Cortex of kidney (tissue), 1 donor: ENCODE data around the gene KDM4B.

Experiments used
- DNase-seq: peaks from one replicate; lab custom pipeline; 2025; lab: John Stamatoyannopoulos, UW

The KDM4B gene

DNA sequence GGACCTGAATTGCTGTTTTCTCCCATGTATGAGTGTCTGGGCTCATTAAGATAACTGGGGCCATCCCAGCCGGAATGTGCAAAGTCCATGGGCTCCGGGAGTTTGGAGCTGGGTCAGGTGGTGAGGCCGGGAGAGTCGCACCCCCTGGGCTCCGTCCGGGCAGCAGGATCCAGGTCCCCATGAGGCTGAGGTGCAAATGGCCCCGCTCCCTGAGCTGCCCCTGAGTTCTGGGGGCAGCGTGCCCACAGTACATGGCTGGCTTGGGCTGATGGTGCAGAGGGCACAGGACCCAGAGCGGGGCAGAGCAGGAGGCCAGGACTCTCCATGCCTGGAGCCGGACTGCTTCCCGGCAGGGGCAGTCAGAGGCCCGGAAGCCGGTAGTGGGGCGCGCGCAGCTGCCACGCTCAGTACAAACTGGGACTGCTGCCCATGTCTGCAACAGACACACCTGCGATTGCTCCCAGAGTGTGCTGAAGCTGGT lies 136.0 kb downstream of the KDM4B start:
- no peak for DNase-seq

DNA sequence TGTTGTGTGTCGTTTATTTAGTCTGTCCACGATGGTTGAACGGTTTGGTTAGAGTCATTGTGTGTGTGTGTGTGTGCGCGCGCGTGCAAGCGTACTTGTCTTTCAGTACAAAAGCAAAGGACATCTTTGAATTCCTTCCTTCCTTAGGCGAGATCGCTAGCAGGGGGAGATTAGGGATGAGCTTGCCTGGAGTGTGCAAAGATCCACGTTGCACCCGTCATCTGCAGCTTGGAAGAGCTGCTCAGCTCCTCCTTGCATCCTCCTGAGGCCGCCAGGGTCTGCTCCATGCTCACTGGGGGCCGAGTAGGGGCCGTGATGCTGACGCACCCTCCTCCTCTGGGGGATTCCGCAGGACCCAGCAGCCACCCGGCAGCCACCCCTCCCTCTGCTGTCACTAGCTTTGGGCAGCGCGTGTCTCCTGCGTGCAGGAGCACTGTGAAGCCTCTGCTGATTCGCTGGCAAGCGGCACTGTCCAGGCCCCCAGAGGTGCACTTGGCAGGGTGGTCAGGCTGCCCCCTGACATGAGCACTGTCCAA lies 137.3 kb downstream of the KDM4B start:
- no peak for DNase-seq

DNA sequence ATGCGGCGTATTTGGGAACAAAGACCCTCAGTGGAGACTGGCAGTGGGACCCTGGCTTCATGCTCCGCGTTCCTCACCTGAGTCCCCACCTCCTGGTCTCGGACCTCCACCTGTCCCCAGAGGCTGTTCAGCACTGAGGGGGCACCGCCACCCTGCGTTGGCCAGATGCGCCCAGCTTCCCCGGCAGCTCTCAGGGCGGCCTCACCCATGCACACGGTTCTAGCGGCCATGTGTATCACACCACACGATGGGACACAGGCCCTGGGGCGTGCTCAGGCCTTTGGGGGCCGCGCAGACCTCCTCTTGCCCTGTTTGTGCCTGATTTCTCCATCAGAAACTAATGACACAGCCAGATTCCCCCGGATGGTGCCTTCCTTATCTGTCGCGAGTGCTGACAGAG lies 138.1 kb downstream of the KDM4B start:
- DNase-seq = no peak

DNA sequence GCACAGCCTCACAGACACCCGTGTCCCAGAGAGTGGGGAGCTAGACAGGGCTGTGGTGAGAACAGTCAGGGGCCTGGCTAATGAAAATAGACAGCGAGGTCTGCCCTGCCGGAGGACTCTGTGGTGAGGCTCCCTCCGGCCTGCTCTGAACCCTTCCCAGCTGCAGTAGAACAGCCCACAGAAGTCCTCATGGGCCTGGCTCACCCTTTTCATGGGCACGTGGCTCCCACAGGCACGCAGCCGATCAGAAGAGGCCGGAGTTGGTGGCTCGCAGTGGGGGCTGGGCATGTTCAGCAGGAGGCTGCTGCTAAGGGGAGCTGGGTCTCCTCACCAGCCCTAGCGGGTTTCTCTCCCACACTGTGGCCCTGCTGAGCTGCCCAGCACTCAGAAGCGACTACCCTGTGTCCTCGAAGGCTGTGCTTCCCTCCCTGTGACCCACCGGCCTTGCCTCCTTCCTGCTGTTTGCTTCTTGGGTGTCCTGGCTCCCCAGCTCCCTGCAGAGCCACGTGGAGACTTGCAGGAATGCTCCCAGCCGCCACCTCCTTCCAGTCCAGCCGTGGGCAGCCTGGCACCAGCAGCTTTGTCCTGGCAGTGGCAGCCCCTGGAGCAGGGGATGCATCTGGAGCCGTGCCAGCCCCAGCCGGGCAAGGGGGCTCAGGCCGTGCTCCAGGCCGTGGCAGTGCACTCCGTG lies 138.7 kb downstream of the KDM4B start:
- DNase-seq = no peak

DNA sequence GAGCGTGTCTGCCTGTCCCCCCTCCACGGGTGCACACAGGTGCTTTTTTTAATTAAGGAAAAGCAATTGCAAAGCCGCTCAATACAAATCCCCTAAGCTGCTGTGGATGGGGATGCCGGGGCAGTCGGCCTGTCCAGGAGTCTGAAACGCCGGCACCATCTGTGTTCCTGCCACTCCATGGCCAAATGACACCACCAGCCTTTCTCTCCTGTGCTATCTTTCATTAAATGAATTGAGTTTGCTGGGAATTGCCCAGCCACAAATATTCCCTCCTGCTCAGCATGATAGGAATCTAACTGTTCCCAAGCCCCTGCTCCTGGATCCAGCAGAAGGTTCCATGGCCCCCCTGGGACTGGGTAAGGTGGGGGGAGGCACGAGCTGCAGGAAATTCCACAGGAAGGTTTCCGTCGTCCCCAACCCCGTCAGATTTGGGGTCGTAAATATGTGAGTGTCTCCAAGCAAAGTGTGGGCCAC lies 139.2 kb downstream of the KDM4B start:
- no peak for DNase-seq

DNA sequence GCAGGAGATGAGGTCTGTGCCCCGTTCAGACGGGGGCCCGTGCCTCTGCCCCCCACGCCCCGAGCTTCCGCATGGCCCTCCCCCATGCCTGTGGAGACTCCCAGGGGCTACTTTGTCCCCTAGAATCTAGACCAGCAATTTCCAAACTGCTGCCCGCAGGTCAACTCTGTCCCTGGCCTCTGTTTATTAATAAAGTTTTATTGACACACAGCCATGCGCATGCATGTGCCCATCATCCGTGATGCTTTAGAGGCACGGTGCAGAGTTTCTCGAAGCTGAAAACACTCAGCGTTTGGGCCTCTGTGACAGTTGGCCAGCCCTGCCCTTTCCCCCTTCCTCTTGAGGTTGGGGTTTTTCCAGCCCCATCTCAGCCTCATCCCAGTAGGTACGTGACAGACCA lies 140.0 kb downstream of the KDM4B start:
- no peak for DNase-seq

DNA sequence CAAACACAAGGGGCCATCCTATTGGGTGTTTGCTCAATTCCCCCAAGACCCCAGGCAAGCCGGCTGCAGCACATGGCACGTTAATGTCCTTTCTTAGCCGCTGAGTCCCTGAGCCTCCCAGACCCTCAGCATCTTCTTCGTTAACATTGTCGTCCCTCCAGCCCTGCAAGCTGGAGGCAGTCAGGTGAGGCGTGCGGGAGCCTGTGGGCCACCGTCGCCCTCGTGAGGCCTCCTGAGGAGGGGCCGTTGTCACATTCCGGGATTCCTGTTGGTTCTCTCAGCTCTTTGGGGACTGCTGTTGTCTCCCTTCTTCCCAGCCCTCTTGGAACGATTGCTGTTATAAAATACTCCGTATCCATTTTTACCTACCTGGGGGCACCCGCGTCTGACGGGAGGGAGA lies 140.6 kb downstream of the KDM4B start:
- DNase-seq = no peak

DNA sequence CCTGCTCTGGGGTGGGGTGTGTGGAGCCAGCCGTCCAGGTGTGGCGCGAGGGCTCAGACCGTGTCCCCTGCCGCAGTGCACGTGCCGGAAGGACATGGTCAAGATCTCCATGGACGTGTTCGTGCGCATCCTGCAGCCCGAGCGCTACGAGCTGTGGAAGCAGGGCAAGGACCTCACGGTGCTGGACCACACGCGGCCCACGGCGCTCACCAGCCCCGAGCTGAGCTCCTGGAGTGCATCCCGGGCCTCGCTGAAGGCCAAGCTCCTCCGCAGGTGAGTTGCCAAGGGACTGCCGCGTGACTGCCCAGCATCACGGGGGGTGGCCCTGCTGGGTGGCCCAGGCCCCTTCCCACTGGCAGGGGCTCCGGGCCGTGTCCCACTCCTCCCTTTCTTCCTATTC lies 141.6 kb downstream of the KDM4B start:
- DNase-seq = no peak

DNA sequence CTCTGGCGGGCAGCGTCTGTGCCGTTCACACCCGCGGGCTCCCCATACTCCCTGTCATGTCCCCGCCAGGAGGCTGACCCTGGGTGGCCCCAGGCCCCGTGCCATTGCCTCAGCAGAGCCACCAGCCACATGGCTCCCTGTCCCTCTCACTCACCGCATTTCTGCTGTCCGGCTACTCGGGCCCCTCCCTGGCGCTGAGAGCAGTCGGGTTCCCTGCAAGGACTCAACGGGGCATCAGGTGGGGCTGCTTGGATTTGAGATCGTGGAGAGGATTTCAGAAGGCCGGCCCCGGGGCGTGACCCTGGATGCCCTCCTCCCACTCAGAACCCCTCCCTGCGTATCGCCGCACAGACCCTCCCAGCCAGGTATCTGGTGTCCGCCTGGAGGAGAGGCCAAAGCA lies 142.1 kb downstream of the KDM4B start:
- no peak for DNase-seq

DNA sequence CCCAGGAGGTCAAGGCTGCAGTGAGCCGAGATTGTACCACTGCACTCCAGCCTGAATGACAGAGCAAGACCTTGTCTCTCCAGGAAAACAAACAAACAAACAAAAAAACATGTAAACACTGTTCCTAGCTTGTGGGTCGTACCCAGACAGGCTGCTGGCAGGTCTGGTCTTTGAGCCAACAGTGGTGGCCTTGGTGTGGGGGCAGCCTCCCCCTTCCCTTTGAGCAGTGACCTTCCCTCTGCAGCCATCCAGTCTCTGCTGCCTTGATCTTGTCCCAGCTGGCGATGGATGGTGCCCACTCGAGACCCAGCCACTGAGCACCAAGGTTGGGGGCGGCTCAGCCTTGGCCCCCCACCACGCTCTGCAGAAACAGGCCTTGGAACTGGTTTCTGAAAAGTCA lies 143.3 kb downstream of the KDM4B start:
- DNase-seq = no peak

DNA sequence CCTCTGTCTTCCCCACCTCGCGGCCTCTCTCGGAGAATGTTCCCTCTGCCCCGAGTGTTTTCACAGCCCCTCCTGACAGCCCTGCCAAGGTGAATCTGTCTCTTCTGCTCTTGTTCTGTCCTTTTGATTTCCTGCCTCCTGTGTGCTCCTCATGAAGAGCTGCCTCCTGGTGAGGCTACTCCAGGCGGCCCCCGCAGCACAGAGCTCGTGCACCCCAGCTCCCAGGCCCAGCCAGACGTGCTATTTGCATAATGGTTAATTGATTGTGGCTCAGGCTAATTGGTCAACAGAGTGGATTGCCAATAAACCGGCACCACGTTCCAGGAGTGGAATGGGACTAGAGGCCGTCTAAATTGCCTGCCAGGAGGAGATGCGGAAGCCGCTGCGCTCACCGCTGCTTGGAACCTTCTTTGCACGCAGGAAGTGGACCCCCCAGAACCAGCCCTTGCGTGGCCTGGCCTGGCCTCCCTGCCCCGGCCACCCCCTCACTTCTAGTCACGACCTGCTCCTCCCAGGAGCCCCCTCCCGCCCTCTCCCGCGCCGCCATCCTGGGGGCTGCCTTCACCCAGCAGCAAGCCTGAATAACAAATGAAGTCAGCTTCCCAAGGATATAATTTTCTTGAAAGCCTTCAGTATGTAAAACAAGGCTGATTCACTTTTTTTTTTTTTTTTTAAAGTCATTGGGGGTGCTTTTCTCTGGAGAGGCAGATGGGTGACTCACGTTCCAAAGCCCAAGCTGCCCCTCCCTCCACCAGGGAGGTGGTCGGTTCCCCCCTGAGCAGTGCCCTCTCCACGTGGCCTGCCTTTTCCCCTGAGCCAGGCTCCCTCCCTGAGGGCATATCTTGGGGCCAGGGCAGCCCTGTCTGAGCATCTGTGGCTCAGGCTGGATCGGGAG lies 144.0 kb downstream of the KDM4B start:
- DNase-seq = no peak

DNA sequence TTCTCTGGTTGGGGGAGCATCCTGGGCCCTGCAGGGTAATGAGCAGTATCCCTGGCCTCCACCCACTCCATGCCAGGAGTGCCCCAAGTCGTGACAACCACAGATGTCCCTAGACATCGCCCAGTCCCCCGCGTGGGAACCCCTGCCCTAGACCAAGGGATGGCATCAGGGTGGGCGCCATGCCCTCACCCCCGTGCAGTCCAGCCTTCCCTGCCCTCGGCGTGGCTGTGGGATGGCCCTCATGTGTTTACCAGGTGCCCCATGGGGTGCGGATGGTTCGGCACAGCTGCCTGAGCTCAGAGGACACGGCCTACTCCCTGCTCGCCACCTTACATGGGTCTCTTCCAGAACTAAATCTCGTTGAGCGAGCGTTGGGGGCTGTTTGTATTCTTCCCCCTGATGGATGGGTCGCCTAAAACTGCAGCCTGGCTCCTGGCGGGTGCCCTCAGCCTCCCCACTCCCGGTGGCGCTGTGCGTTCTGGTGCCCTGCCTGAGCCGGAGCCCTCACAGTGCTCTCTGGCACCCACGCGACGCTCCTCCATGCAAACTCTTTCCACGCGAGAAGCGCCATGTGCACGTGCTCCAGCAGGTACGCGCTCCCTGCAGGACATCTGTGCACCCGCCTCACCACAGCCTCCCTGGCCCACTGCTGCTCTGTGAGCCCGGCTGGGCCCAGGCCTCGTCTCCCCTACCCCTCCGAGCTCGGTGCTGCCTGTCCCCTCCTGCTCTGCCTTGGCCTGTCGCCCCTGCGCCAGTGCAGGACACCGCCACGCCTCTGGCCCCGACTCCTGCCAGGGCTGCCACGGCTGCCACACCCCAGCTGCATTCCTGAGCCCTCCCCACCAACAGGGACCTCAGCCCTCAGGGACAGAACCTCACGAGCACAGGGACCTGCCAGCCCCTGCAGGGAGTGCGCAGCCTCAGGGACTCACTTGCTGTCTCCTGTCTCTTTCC lies 145.0 kb downstream of the KDM4B start:
- DNase-seq = no peak

DNA sequence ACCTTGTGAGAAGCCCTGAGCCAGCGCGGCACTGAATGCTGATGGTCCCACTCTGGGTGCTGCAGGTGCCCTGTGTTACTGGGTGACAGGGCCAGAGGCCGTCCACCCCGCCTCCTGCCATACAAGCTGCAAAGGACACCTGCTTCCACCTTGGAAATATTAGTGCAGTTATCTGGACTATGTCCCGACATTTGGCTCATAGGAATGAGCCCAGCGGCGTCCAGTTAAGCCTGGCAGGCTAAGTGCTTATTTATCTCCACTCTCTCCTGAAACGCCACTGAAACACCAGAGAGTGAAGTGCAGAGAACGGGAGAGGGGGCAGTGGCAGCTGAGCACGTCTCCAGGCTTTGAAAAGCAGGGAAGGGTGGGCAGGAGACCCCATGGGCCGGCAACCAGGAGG lies 145.8 kb downstream of the KDM4B start:
- no peak for DNase-seq

DNA sequence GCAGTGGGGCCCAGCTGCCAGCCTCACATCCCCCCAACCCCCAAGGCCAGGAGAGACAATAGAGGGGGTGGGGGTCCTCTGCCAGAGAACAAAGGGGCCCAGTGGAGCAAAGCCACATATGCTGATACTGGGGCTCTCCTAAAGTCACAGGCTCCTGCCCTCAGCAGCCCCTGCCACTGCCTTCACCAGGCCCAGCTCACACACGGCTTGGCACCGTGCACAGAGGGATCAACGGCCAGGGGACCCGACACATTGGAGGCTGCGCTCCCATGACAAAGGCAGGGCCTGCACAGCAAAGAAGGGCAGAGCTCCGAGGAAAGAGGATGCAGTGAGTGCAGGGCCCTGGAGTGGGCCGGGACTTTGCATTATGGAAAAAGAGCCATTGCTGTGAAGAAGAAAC lies 146.4 kb downstream of the KDM4B start:
- no peak for DNase-seq

DNA sequence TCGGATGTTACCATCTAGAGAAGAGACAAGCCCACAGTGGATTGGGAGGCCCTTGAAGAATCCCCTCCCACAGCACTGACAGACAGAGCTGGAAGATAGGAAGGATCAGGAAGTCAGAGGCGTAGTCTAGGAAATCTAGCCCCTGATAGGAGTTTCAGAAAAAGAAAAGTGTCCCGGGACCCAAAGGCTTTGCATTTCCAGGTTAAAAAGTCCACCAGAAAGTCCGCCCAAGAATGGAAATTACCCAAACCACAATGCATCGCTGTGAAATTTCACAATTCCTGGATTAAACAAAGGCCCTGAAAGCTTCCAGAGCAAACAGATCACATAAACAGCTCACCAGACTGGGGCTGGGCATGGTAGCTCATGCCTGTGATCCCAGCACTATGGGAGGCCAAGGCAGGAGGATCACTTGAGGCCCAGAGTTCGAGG lies 146.9 kb downstream of the KDM4B start:
- DNase-seq = no peak

DNA sequence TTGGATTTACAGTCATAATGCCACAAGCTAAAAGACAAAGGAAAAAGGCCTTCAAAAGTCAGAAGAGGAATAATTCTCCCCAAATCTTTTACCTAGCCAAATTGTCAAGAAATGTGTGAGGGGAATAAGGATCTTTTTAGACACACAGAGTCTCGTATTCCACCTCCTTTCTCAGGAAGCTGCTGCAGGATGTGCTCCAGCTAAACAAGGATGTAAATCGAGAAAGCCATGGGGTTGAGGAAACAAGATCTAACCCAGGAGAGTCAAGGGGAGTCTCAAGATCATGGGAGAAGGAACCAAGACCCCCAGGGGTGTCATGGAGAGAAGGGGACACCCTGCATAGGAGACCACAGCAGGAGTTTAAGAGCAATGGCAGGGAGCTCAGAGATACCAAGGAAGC lies 147.4 kb downstream of the KDM4B start:
- no peak for DNase-seq

DNA sequence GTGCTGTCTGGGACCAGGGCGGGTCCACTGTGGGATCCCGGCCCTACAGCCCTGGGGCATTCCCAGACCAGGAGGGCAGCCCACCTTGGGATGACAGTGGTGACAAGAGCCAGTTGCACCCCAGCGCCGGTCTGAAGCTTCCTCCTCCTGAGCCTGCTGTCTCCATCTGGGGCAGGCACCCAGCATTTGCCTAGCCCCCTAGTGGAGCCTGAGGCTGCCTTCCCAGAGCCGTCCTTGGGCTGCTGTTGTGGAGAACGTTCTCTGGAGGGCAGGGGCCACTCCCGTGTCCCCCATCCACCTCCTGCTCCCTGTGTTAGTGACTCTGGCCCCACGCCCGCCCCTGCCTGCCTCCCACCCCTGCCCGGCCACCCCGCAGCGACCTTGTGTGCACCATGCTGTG lies 148.5 kb downstream of the KDM4B start:
- DNase-seq = no peak

DNA sequence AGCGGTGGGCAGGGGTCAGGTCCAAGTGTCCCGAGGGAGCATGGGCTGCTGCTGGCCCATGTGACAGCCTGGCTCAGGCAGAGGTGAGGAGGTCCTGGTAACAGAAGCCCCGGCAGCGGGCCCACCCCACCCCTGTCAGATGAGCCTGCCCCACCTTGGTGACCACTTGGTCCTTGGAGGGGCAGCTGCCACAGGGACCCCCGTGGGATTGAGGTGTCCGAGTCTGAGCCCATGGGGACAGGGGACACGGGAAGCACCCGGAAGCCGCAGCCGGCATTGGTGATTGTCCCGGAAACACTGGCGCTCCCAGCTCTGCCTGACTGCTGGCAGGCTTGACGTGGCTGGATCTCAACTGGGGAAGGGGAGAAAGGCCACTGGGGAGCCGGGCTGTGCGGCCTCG lies 149.1 kb downstream of the KDM4B start:
- DNase-seq = no peak

DNA sequence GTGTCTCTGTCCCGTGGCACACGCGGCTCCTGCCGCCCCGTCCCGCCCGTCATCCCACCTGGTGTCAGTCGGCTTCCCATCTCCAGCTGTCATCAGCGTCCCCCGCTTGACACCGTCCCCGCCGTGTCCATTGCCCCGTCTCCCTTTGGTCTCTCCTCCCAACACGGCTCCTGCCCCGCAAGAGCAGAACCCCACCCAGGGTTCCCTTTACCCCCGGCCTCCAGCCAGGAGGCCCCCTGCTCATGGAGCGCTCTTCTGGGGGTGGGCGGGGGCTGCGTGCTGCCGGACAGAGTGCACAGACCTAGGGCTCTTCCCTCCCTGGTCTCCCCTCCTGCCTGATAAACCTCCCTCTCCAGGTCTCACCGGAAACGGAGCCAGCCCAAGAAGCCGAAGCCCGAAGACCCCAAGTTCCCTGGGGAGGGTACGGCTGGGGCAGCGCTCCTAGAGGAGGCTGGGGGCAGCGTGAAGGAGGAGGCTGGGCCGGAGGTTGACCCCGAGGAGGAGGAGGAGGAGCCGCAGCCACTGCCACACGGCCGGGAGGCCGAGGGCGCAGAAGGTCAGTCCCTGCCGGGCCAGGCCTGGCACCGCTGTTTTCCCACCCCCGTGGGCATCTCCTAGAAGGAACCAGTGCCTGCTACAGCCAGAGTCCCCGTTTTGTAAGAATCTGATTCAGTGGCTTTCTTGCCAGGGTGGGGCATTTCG lies 150.5 kb downstream of the KDM4B start:
- DNase-seq = no peak

DNA sequence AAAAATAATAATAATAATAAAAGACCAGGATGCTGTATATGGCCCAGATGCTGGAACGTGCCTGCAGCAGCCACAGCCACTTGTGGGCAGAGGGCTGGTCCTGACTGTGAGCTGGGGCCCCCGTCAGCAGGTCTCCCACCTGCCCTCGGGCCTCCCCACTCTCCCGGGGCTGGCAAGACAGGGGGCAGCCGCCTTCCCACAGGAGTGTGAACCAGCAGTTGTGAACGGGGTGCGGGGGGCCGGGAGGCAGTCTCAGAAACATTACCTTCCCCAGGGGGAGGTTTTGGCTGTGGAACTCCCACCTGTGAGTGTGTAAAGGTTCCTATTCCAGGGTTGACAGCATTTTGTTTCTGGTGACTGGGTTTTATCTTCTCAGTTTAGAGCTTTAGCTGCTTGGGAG lies 151.4 kb downstream of the KDM4B start:
- DNase-seq = no peak

DNA sequence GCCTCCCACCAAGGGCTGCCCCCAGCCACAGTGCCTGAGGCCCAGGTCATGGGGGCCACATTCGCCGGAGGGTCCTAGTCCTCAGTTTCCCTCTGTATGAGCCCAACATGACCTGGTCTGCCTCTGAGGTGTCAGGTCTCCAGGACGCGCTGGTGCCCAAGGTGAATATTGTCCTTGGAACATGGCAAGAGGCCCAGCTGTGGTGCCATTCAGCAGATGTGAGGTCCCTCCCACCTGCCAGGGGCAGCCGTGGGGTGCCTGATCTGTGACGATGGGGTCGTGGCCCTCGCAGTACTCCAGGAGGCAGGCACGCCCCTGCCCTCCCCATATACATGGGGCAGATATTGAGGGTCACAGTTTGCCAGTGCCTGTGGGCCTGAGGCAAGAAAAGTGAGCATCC lies 151.9 kb downstream of the KDM4B start:
- no peak for DNase-seq
